Adrenal gland (tissue), 12 donors: ENCODE measurements around the gene IL33. TPM values are rescaled to one million over a fixed set of nuclear protein-coding genes. Genes with fewer than 3 reads are reported as not detected.
A peak's percentile ranks its signal among the peaks of the same experiment; 100 is the strongest.

Experiments
- DNase-seq, 7 donors: peaks; one replicate each; pipeline ENCODE4 v3.0.0-alpha.2; 2019 to 2020
- H3K27ac ChIP-seq, 5 donors: fragments of 200-600 bp; sonication (generic) in 4 of 5; 1 replicate in 3 of 5; 2 replicates in 2 of 5; pipeline versions ENCODE4 v1.5.1 to v1.8.0; 2016 to 2020; ENCODE audit warnings: mild to moderate bottlenecking in 1 of 5
- H3K27me3 ChIP-seq: fragments of 200-600 bp; 2 replicates; pipeline ENCODE4 v1.8.0; 2021
- H3K36me3 ChIP-seq, 2 donors: fragments of 200-600 bp; replicated peaks in 1 of 2; 1 replicate in 1 of 2; 2 replicates in 1 of 2; pipeline versions ENCODE4 v1.5.1 to v1.8.0; 2018 to 2022
- H3K4me1 ChIP-seq, 2 donors: fragments of 200-600 bp; replicated peaks in 1 of 2; 1 replicate in 1 of 2; 2 replicates in 1 of 2; pipeline versions ENCODE4 v1.5.1 to v1.8.0; 2018 to 2021
- H3K4me3 ChIP-seq, 4 donors: fragments of 200-600 bp; sonication (generic) in 3 of 4; one replicate each; pipeline ENCODE4 v1.5.1; 2016 to 2018
- H3K9me3 ChIP-seq, 3 donors: fragments of 200-600 bp; sonication (generic) in 1 of 3; replicated peaks in 1 of 3; 1 replicate in 2 of 3; 2 replicates in 1 of 3; pipeline versions ENCODE4 v1.5.1 to v1.8.0; 2016 to 2021
- CTCF ChIP-seq, 6 experiments: fragments of 450-650 bp in 4 of 6; fragments of 200-600 bp in 2 of 6; sonication (generic) in 1 of 6; IDR thresholded peaks; 1 replicate in 5 of 6; 2 replicates in 1 of 6; pipeline versions ENCODE4 v1.5.1 to v1.8.0; 2016 to 2021; ENCODE audit warnings: antibody characterized with exemption in 6 of 6, mild to moderate bottlenecking in 2 of 6, moderate library complexity in 1 of 6
- POLR2A ChIP-seq, 2 donors: fragments of 450-650 bp; IDR thresholded peaks; one replicate each; pipeline ENCODE4 v1.6.1; 2017; ENCODE audit warnings: antibody characterized with exemption in 2 of 2, mild to moderate bottlenecking in 2 of 2, moderate library complexity in 1 of 2
- WGBS, 4 donors: extraction: QIAGEN DNeasy Blood & Tissue Kit in 2 of 4; methylation state at CpG; one replicate each; pipeline versions ENCODE4 v1.1.5 to v1.1.7; 2013 to 2017; 5-methylcytosine and 5-hydroxymethylcytosine counted together
- intact Hi-C, 2 donors: fragments of 100-400 bp; cut with DNase I; formaldehyde crosslinking; loops; one replicate each; pipeline versions ENCODE4 v1.14.1 to v1.15.0; 2022 to 2023
- polyA plus RNA-seq, 3 donors: library from polyadenylated mRNA; stranded (reverse); fragments of 200-250 nt in 2 of 3; fragments of 350-450 nt in 1 of 3; fragmentation: Illumina TruSeq in 1 of 3; extraction: RNeasy Lipid Tissue Mini Kit (QIAGEN cat#74804) in 1 of 3; gene quantifications; one replicate each; pipeline ENCODE4 v1.2.3, GENCODE V29; 2013 to 2014
- total RNA-seq, 9 donors: library from RNA; depleted of rRNA in 4 of 9; stranded (reverse); fragments of >200 nt in 4 of 9; fragments of 120-200 nt in 1 of 9; fragmentation: NEBNext Ultra II Directional in 1 of 9; extraction: Animal tissue kit (Norgen Biotek cat#: 25700) in 1 of 9; gene quantifications; one replicate each; pipeline versions ENCODE4 v1.1.0 to v1.2.4, GENCODE V29; 2013 to 2023
- donor health status: healthy with polysubstance abuse.
- donor health status: Bipolar disorder and iron deficiency.
- donor health status: DM: yes; HTN: yes; CAD: no.
- donor health status: DM: no; HTN: no; CAD: no.
- donor health status: DM: no; HTN: no; CAD: no.
- donor health status: DM: yes; HTN: yes; CAD: no.

The IL33 gene
- total and polyA plus RNA-seq, 12 donors = 8.2 to 54.3 (median 22.2) TPM

- intact Hi-C loops = no loop called here
These were observed 13.6 kb downstream of the IL33 start for GRCh38 chr9:6229186-6229585.

GRCh38 chr9:6229619-6230018 is 14.0 kb downstream of the IL33 start:
- H3K27ac ChIP-seq = peak overlapping the region in 1 of 5 donors; percentile 37
- H3K27me3 ChIP-seq = no peaks in the 10 kb centered on the region
- no peaks in the 10 kb centered on the region for H3K9me3 ChIP-seq
- intact Hi-C loops = no loop called here
- TF ChIP-seq CTCF (IDR thresholded peaks at IDR 0.05) (no peak), POLR2A (IDR thresholded peaks at IDR 0.05) (no peak)
- 5 to 22% (median 9%) methylated on average over 1 of the region's 1 CpG for WGBS, 4 donors
- H3K36me3 ChIP-seq = no peaks in the 10 kb centered on the region
- no peak for DNase-seq
- no peaks in the 10 kb centered on the region for H3K4me1 ChIP-seq
- H3K4me3 ChIP-seq = no peak overlapping the region

More at GRCh38 chr9:6229186-6229585, 13.6 kb downstream of the IL33 start:
- TF ChIP-seq CTCF (IDR thresholded peaks at IDR 0.05) = no peak
- TF ChIP-seq POLR2A (IDR thresholded peaks at IDR 0.05) = no peak
- 59 to 72% (median 66%) methylated on average over 2 of the region's 2 CpGs for WGBS, 4 donors
- Histone ChIP-seq H3K36me3 (no peaks in the 10 kb centered on the region), H3K27me3 (no peaks in the 10 kb centered on the region), H3K4me3 (no peak overlapping the region), H3K4me1 (no peaks in the 10 kb centered on the region), H3K27ac (peak overlapping the region in 1 of 5 donors; percentile 37), H3K9me3 (no peaks in the 10 kb centered on the region)
- DNase-seq = no peak

- Histone ChIP-seq H3K4me1 (no peaks in the 10 kb centered on the region), H3K4me3 (no peak overlapping the region), H3K27ac (no peak overlapping the region), H3K9me3 (no peaks in the 10 kb centered on the region), H3K27me3 (no peaks in the 10 kb centered on the region), H3K36me3 (no peaks in the 10 kb centered on the region)
- TF ChIP-seq CTCF (IDR thresholded peaks at IDR 0.05) (no peak), POLR2A (IDR thresholded peaks at IDR 0.05) (no peak)
- 57 to 74% (median 62%) methylated on average over 2 of the region's 2 CpGs for WGBS, 4 donors
- no peak for DNase-seq
- intact Hi-C loops = no loop called here
These were observed 14.6 kb downstream of the IL33 start for GRCh38 chr9:6230037-6230780.

- H3K4me1 ChIP-seq = no peaks in the 10 kb centered on the region
These were observed 16.8 kb downstream of the IL33 start for GRCh38 chr9:6232336-6232945.

More at GRCh38 chr9:6232336-6232945, 16.8 kb downstream of the IL33 start:
- intact Hi-C loops = no loop called here
- no peak for DNase-seq
- Histone ChIP-seq H3K4me3 (no peak overlapping the region), H3K27ac (no peak overlapping the region), H3K9me3 (no peaks in the 10 kb centered on the region), H3K27me3 (no peaks in the 10 kb centered on the region), H3K36me3 (no peaks in the 10 kb centered on the region)
- TF ChIP-seq POLR2A (IDR thresholded peaks at IDR 0.05) (no peak), CTCF (IDR thresholded peaks at IDR 0.05) (no peak)
